Measurements from ENCODE around the gene HBG2.
"Not testable (repeated sequence)": the region's sequence is repeated elsewhere in the genome, so short reads cannot be mapped to it uniquely, and the experiment has no call there.

HBG2 gene

DNA sequence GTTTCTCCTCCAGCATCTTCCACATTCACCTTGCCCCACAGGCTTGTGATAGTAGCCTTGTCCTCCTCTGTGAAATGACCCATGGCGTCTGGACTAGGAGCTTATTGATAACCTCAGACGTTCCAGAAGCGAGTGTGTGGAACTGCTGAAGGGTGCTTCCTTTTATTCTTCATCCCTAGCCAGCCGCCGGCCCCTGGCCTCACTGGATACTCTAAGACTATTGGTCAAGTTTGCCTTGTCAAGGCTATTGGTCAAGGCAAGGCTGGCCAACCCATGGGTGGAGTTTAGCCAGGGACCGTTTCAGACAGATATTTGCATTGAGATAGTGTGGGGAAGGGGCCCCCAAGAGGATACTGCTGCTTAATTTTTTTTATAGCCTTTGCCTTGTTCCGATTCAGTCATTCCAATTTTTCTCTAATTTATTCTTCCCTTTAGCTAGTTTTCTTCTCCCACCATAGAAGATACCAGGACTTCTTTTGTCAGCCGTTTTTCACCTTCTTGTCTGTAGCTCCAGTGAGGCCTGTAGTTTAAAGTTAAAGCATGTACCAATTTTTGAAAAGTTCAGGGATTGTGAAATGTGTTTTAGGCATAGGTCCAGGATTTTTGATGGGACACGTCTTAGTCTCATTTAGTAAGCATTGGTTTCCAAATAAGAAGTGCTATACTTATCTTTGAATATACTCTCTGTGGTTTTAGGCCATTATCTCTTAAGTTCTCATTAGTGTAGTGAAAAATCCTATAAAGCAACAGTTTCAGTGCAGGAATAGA, at the start of gene HBG2:
Gene HBG2 (minus strand): TSS at position 136 of the 768 bp plus-strand sequence. CDS start 53 bp downstream, at position 83.
- not testable (repeated sequence) for DNase-seq (ENCODE audit: low read depth, low spot score)

DNA sequence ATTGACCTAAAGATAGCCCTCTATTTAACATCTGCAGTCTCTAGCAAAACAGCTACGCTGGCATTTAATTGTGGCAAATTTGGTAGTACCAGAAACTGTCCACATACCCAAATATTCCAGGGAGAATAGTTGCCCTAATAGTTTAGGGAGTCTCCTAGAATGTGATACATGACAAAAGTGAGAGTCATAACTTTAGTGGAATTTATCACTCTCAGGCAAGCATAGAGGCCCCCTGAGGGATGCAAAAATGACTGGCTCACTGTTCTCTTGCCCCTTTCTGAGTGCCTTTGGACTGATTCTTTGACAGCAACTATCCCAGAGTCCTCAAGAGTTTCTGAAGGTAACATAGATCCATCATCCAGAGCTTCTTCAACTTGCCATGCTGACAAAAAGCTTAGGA, 49.5 kb upstream of the HBG2 start:
- DNase-seq (ENCODE audit: low read depth, low spot score), result no peak

DNA sequence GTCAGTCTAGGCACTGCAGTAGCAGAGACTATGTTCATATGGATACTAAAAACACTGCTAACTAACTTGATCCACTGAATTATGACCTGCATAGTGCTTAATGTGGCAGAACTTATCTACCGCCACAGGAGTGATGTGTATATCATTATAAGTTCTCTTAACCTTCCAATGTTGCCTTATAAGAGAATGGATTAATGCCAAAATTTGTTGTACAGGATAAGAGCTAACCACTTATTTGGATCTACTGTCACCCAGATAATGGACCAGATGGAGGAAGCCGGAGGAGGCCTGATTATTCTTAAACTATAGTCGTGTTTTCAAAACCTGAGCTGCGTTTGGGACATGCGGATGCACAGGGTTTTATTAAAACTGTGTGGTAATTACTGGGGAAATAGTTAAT, 49.0 kb upstream of the HBG2 start:
- no peak for DNase-seq (ENCODE audit: low read depth, low spot score)

GRCh38 chr11:5301846-5302245, 47.3 kb upstream of the HBG2 start, which contains the start of gene OR51B4:
Gene OR51B4, minus strand, starts transcription at chr11:5301946. Its CDS starts 0 bp downstream, at chr11:5301946.
- DNase-seq (ENCODE audit: low read depth, low spot score), result no peak

GRCh38 chr11:5300251-5300650, 45.7 kb upstream of the HBG2 start:
- DNase-seq (ENCODE audit: low read depth, low spot score), result no peak

- DNase-seq (ENCODE audit: low read depth, low spot score), result no peak
These were observed 43.9 kb upstream of the HBG2 start for GRCh38 chr11:5298451-5298850.

DNA sequence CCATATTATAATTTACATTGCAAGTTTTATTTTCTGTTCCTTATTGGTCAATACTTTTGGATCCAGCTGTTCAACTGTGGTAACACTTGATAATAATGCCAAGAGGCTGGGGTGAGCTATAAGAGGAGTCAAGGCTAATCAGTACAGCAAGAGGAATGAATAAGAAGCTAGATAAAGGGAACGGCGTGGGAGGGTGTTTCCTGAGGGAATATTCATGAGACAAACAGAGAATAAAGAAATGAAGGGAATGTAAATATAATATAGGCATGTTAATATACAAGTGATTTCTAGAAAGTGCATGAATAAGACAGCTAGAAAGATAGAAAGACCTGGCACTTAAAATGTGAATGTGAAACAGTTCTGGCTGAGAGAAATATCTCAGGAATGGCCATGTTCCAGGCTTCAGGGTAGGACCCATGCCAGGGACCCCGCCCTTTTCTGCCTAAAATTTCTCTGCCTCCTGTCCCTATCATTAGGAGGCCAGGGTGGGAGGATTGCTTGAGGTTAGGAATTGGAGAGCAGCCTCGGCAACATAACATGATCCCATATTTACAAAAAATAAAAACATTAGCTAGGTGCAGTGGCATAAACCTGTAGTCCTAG, 43.2 kb upstream of the HBG2 start:
- DNase-seq (ENCODE audit: low read depth, low spot score), result no peak

GRCh38 chr11:5294342-5294995, 39.9 kb upstream of the HBG2 start:
- not testable (repeated sequence) for DNase-seq (ENCODE audit: low read depth, low spot score)

GRCh38 chr11:5293028-5293427, 38.4 kb upstream of the HBG2 start:
- no peak for DNase-seq (ENCODE audit: low read depth, low spot score)

GRCh38 chr11:5291207-5291838, 36.7 kb upstream of the HBG2 start:
- DNase-seq (ENCODE audit: low read depth, low spot score), result peak; percentile 13

- no peak for DNase-seq (ENCODE audit: low read depth, low spot score)
These were observed 35.5 kb upstream of the HBG2 start for GRCh38 chr11:5290106-5290505.

- DNase-seq (ENCODE audit: low read depth, low spot score), result no peak
These were observed 35.1 kb upstream of the HBG2 start for GRCh38 chr11:5289696-5290095.

- no peak for DNase-seq (ENCODE audit: low read depth, low spot score)
These were observed 34.4 kb upstream of the HBG2 start for GRCh38 chr11:5288906-5289550.

GRCh38 chr11:5288108-5288905, 33.7 kb upstream of the HBG2 start:
- no peak for DNase-seq (ENCODE audit: low read depth, low spot score)

DNA sequence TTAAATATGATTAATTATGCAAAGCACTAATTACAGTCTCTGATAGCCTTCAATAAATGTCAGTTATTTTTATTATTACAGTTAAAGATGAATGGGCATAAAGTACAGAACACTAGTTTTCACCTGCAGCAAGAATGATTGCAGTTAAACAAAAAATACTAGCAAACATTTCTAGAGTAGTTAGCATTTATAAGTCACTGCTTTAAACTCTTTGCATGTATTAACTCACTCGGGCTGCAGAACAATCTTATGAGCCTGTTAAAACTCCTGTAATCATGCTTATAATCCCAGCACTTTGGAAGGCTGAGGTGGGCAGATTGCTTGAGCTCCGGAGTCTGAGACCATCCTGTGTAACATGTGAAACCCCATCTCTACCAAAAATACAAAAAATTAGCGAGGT, 32.3 kb upstream of the HBG2 start:
- no peak for DNase-seq (ENCODE audit: low read depth, low spot score)

GRCh38 chr11:5286351-5286750, 31.8 kb upstream of the HBG2 start:
- no peak for DNase-seq (ENCODE audit: low read depth, low spot score)

GRCh38 chr11:5285703-5286340, 31.2 kb upstream of the HBG2 start:
- no peak for DNase-seq (ENCODE audit: low read depth, low spot score)

GRCh38 chr11:5284637-5285036, 30.1 kb upstream of the HBG2 start:
- no peak for DNase-seq (ENCODE audit: low read depth, low spot score)

DNA sequence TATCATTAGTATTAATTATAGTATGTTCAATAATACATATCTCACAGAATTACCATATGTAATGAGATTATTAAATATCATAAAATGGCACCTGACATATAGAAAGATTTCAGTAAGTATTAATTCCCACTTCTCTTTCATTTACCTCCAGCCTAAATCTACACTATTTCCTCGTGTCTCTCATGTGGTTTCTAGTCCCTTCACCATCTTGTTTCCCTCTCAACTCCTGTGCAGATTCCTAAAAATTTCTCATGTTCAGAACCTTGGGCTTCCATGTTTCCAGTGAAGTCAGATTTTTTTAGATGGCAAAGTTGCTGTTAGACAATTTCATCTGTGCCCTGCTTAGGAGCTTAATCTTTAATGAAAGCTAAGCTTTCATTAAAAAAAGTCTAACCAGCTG, 29.3 kb upstream of the HBG2 start:
- no peak for DNase-seq (ENCODE audit: low read depth, low spot score)

DNA sequence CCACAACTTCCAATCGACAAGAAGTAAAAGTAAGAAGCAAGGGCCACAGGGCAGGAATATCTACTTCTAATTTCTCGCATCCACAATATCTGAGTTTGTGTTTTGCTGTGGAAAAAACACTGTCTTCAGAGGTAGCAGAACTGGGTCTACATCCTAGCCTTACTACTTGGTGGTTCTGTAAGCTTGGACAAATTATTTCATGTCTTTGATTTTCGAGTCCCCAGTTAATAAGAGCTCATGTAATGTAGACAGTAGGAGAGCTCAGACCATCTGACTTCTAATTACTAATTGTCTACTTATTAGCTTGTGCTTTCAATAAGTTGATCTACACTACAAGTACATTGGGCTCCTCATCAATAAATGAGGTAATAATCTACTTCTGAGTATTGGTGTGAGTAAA, 28.5 kb upstream of the HBG2 start:
- no peak for DNase-seq (ENCODE audit: low read depth, low spot score)

Measured in ELF-1 (cell line).